ENCODE measurements around the gene ZC3H10. TPM values are rescaled to one million over a fixed set of nuclear protein-coding genes. Genes with fewer than 3 reads are reported as not detected.

Gene ZC3H10
- total RNA-seq, 1 experiment from 2014 or later, result 11.3 TPM

DNA sequence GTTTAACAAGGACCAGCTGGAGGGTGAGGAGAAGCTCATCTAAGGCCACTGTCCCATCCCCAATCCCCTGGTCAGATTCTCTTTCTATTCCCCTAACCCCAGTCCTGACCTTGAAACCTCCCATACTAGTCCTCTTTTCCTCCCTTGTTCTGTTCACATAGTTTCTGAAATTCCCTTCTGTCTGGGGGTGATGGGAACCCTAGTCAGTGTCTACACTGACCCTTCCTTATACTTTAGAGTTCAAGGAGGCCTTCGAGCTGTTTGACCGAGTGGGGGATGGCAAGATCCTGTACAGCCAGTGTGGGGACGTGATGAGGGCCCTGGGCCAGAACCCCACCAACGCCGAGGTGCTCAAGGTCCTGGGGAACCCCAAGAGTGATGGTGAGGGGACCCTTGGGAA, 36.8 kb downstream of the ZC3H10 start:
- no peak for ATAC-seq
- H3K27me3 Mint-ChIP-seq (ENCODE audit: low read depth), result no peaks in the 10 kb centered on the region
- POLR2A ChIA-PET, result no interaction called here
- TF ChIP-seq ZNF219 (CRISPR knock-in tag; IDR thresholded peaks at IDR 0.05; ENCODE audit: borderline replicate concordance) (no peak), MYBL2 (CRISPR knock-in tag; IDR thresholded peaks at IDR 0.05) (no peak), ZNF532 (CRISPR knock-in tag; IDR thresholded peaks at IDR 0.05; ENCODE audit: borderline replicate concordance) (no peak), CREB1 (CRISPR knock-in tag; IDR thresholded peaks at IDR 0.05) (no peak), TCF7 (CRISPR knock-in tag; IDR thresholded peaks at IDR 0.05; ENCODE audit: low read depth) (no peak), GABPB1 (CRISPR knock-in tag; IDR thresholded peaks at IDR 0.05) (no peak), EMX1 (CRISPR knock-in tag; IDR thresholded peaks at IDR 0.05) (no peak)
- TF ChIP-seq, protein P1, sequence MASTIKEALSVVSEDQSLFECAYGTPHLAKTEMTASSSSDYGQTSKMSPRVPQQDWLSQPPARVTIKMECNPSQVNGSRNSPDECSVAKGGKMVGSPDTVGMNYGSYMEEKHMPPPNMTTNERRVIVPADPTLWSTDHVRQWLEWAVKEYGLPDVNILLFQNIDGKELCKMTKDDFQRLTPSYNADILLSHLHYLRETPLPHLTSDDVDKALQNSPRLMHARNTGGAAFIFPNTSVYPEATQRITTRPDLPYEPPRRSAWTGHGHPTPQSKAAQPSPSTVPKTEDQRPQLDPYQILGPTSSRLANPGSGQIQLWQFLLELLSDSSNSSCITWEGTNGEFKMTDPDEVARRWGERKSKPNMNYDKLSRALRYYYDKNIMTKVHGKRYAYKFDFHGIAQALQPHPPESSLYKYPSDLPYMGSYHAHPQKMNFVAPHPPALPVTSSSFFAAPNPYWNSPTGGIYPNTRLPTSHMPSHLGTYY (CRISPR knock-in tag; IDR thresholded peaks at IDR 0.05), result no peak
- TF ChIP-seq, protein P2, sequence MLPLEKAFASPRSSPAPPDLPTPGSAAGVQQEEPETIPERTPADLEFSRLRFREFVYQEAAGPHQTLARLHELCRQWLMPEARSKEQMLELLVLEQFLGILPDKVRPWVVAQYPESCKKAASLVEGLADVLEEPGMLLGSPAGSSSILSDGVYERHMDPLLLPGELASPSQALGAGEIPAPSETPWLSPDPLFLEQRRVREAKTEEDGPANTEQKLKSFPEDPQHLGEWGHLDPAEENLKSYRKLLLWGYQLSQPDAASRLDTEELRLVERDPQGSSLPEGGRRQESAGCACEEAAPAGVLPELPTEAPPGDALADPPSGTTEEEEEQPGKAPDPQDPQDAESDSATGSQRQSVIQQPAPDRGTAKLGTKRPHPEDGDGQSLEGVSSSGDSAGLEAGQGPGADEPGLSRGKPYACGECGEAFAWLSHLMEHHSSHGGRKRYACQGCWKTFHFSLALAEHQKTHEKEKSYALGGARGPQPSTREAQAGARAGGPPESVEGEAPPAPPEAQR (CRISPR knock-in tag; IDR thresholded peaks at IDR 0.05), result no peak
- TF ChIP-seq, protein P3, sequence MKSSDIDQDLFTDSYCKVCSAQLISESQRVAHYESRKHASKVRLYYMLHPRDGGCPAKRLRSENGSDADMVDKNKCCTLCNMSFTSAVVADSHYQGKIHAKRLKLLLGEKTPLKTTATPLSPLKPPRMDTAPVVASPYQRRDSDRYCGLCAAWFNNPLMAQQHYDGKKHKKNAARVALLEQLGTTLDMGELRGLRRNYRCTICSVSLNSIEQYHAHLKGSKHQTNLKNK (CRISPR knock-in tag; IDR thresholded peaks at IDR 0.05), result no peak
- TF ChIP-seq, protein P4, sequence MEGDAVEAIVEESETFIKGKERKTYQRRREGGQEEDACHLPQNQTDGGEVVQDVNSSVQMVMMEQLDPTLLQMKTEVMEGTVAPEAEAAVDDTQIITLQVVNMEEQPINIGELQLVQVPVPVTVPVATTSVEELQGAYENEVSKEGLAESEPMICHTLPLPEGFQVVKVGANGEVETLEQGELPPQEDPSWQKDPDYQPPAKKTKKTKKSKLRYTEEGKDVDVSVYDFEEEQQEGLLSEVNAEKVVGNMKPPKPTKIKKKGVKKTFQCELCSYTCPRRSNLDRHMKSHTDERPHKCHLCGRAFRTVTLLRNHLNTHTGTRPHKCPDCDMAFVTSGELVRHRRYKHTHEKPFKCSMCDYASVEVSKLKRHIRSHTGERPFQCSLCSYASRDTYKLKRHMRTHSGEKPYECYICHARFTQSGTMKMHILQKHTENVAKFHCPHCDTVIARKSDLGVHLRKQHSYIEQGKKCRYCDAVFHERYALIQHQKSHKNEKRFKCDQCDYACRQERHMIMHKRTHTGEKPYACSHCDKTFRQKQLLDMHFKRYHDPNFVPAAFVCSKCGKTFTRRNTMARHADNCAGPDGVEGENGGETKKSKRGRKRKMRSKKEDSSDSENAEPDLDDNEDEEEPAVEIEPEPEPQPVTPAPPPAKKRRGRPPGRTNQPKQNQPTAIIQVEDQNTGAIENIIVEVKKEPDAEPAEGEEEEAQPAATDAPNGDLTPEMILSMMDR (IDR thresholded peaks at IDR 0.05), result no peak
- no peak for DNase-seq (ENCODE audit: low spot score)
- H3K36me3 Mint-ChIP-seq, result peaks cover 25% of the 10 kb centered on the region
- no peak overlapping the region for H3K4me3 Mint-ChIP-seq
- peak overlapping the region; percentile 55; the same call in 1 of the 2 replicates for H3K27ac Mint-ChIP-seq
- no peaks in the 10 kb centered on the region for H3K9me3 Mint-ChIP-seq
- peaks cover 30% of the 10 kb centered on the region for H3K4me1 Mint-ChIP-seq
- CTCF ChIA-PET, result interaction anchor here (0.9 to 1.3 kb wide), 4 partner anchors 27 to 161 kb away, joined by 3 read pairs; partner anchors contain the start of genes CNPY2, ESYT1 and SMARCC2

- ATAC-seq (no peak), DNase-seq (ENCODE audit: low spot score) (no peak)
- H3K27ac Mint-ChIP-seq, result peak overlapping the region; percentile 55
- no peaks in the 10 kb centered on the region for H3K9me3 Mint-ChIP-seq
- H3K4me1 Mint-ChIP-seq, result peaks cover 35% of the 10 kb centered on the region
- no peaks in the 10 kb centered on the region for H3K27me3 Mint-ChIP-seq (ENCODE audit: low read depth)
- H3K4me3 Mint-ChIP-seq, result peak overlapping the region; percentile 6
- ChIA-PET POLR2A (no interaction called here), CTCF (interaction anchor here (1.2 to 1.3 kb wide), 2 partner anchors 36 to 160 kb away, joined by 3 read pairs; partner anchors contain the start of gene CNPY2)
- H3K36me3 Mint-ChIP-seq, result peaks cover 28% of the 10 kb centered on the region
- TF ChIP-seq, protein P5, sequence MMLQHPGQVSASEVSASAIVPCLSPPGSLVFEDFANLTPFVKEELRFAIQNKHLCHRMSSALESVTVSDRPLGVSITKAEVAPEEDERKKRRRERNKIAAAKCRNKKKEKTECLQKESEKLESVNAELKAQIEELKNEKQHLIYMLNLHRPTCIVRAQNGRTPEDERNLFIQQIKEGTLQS (CRISPR knock-in tag; conservative IDR thresholded peaks at IDR 0.05), result no peak
- TF ChIP-seq SOX15 (CRISPR knock-in tag; IDR thresholded peaks at IDR 0.05), result no peak
- TF ChIP-seq ESRRA (CRISPR knock-in tag; IDR thresholded peaks at IDR 0.05; ENCODE audit: borderline replicate concordance), result no peak
- TF ChIP-seq, protein P6, sequence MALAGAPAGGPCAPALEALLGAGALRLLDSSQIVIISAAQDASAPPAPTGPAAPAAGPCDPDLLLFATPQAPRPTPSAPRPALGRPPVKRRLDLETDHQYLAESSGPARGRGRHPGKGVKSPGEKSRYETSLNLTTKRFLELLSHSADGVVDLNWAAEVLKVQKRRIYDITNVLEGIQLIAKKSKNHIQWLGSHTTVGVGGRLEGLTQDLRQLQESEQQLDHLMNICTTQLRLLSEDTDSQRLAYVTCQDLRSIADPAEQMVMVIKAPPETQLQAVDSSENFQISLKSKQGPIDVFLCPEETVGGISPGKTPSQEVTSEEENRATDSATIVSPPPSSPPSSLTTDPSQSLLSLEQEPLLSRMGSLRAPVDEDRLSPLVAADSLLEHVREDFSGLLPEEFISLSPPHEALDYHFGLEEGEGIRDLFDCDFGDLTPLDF (CRISPR knock-in tag; IDR thresholded peaks at IDR 0.05), result no peak
- no peak for TF ChIP-seq SMAD3 (CRISPR knock-in tag; IDR thresholded peaks at IDR 0.05; ENCODE audit: borderline replicate concordance)
- TF ChIP-seq TEAD4 (CRISPR knock-in tag; IDR thresholded peaks at IDR 0.05), result no peak
- TF ChIP-seq, protein P7, sequence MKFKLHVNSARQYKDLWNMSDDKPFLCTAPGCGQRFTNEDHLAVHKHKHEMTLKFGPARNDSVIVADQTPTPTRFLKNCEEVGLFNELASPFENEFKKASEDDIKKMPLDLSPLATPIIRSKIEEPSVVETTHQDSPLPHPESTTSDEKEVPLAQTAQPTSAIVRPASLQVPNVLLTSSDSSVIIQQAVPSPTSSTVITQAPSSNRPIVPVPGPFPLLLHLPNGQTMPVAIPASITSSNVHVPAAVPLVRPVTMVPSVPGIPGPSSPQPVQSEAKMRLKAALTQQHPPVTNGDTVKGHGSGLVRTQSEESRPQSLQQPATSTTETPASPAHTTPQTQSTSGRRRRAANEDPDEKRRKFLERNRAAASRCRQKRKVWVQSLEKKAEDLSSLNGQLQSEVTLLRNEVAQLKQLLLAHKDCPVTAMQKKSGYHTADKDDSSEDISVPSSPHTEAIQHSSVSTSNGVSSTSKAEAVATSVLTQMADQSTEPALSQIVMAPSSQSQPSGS (CRISPR knock-in tag; IDR thresholded peaks at IDR 0.05; ENCODE audit: borderline replicate concordance, low read depth), result no peak
- TF ChIP-seq, protein P8, sequence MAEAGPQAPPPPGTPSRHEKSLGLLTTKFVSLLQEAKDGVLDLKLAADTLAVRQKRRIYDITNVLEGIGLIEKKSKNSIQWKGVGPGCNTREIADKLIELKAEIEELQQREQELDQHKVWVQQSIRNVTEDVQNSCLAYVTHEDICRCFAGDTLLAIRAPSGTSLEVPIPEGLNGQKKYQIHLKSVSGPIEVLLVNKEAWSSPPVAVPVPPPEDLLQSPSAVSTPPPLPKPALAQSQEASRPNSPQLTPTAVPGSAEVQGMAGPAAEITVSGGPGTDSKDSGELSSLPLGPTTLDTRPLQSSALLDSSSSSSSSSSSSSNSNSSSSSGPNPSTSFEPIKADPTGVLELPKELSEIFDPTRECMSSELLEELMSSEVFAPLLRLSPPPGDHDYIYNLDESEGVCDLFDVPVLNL (CRISPR knock-in tag; IDR thresholded peaks at IDR 0.05; ENCODE audit: borderline replicate concordance, low read depth), result no peak
Measured at GRCh38 chr12:56155256-56155845, 37.3 kb downstream of the ZC3H10 start.

All from WTC11 (cell line).